RWPE2 (cell line): Measurements from ENCODE around the gene NHLRC2.

Experiments
- ATAC-seq: fragments of 200-7000 bp; cut with Tn5 transposase; 3 replicates; pipeline ENCODE4 v1.9.1; 2021; ENCODE audit warnings: low read depth
- DNase-seq: peaks from one replicate; pipeline ENCODE4 v3.0.0-alpha.2; 2020; ENCODE audit warnings: low spot score
- H3K27ac ChIP-seq: fragments of 450-650 bp; 2 replicates; pipeline ENCODE4 v1.5.1; 2017; ENCODE audit warnings: mild to moderate bottlenecking; ENCODE audit not compliant: poor library complexity, severe bottlenecking
- H3K27me3 ChIP-seq: fragments of 250-450 bp; sonication (Bioruptor Pico); 2 replicates; pipeline ENCODE4 v1.5.1; 2021; ENCODE audit warnings: mild to moderate bottlenecking, moderate library complexity; ENCODE audit not compliant: insufficient read depth, poor library complexity, severe bottlenecking
- H3K36me3 ChIP-seq: fragments of 250-450 bp; sonication (Bioruptor Pico); 2 replicates; pipeline ENCODE4 v1.5.1; 2020; ENCODE audit warnings: low read depth, mild to moderate bottlenecking, moderate library complexity
- H3K4me1 ChIP-seq: fragments of 250-450 bp; sonication (Bioruptor Pico); 2 replicates; pipeline ENCODE4 v1.5.1; 2021; ENCODE audit warnings: mild to moderate bottlenecking, moderate library complexity; ENCODE audit not compliant: insufficient read depth, poor library complexity, severe bottlenecking
- H3K4me3 ChIP-seq: fragments of 250-450 bp; sonication (Bioruptor Pico); 2 replicates; pipeline ENCODE4 v1.5.1; 2021; ENCODE audit warnings: mild to moderate bottlenecking, moderate library complexity; ENCODE audit not compliant: severe bottlenecking
- H3K9me3 ChIP-seq: fragments of 250-450 bp; sonication (Bioruptor Pico); 2 replicates; pipeline ENCODE4 v1.5.1; 2021; ENCODE audit warnings: mild to moderate bottlenecking, moderate library complexity; ENCODE audit not compliant: severe bottlenecking
- CTCF ChIP-seq: fragments of 450-650 bp; IDR thresholded peaks from one replicate; pipeline ENCODE4 v1.5.1; 2017; ENCODE audit warnings: mild to moderate bottlenecking, moderate library complexity; ENCODE audit not compliant: poor library complexity, severe bottlenecking

NHLRC2 gene

GRCh38 chr10:113905756-113906155 lies 51.3 kb downstream of the NHLRC2 start:
- TF ChIP-seq CTCF, result no peak
- no peaks in the 10 kb centered on the region for H3K27me3 ChIP-seq
- ATAC-seq, result no peak
- peaks cover 89% of the 10 kb centered on the region for H3K36me3 ChIP-seq
- no peaks in the 10 kb centered on the region for H3K9me3 ChIP-seq
- H3K27ac ChIP-seq, result no peak overlapping the region
- DNase-seq, result no peak
- H3K4me3 ChIP-seq, result no peak overlapping the region
- no peaks in the 10 kb centered on the region for H3K4me1 ChIP-seq

- DNase-seq (no peak), ATAC-seq (no peak)
- no peak overlapping the region for H3K27ac ChIP-seq
- peaks cover 1% of the 10 kb centered on the region for H3K9me3 ChIP-seq
- no peaks in the 10 kb centered on the region for H3K27me3 ChIP-seq
- no peak for TF ChIP-seq CTCF
- H3K36me3 ChIP-seq, result peaks cover 82% of the 10 kb centered on the region
- H3K4me1 ChIP-seq, result no peaks in the 10 kb centered on the region
- no peak overlapping the region for H3K4me3 ChIP-seq
Measured at GRCh38 chr10:113907166-113907565, 52.7 kb downstream of the NHLRC2 start.

GRCh38 chr10:113908236-113908635 lies 53.8 kb downstream of the NHLRC2 start:
- no peak for TF ChIP-seq CTCF
- H3K4me1 ChIP-seq, result no peaks in the 10 kb centered on the region
- no peaks in the 10 kb centered on the region for H3K27me3 ChIP-seq
- no peak overlapping the region for H3K4me3 ChIP-seq
- DNase-seq, result no peak
- peaks cover 2% of the 10 kb centered on the region for H3K9me3 ChIP-seq
- ATAC-seq, result no peak
- H3K27ac ChIP-seq, result no peak overlapping the region
- peaks cover 75% of the 10 kb centered on the region for H3K36me3 ChIP-seq

GRCh38 chr10:113911113-113911512 lies 56.7 kb downstream of the NHLRC2 start:
- Histone ChIP-seq H3K9me3 (peaks cover 2% of the 10 kb centered on the region), H3K36me3 (peaks cover 52% of the 10 kb centered on the region), H3K4me1 (peaks cover 3% of the 10 kb centered on the region), H3K27ac (no peak overlapping the region), H3K27me3 (no peaks in the 10 kb centered on the region), H3K4me3 (no peak overlapping the region)
- ATAC-seq (no peak), DNase-seq (no peak)
- no peak for TF ChIP-seq CTCF

- ATAC-seq, result no peak
- DNase-seq, result no peak
- Histone ChIP-seq H3K27ac (no peak overlapping the region), H3K9me3 (peaks cover 2% of the 10 kb centered on the region), H3K27me3 (no peaks in the 10 kb centered on the region), H3K36me3 (peaks cover 48% of the 10 kb centered on the region), H3K4me3 (no peak overlapping the region), H3K4me1 (peaks cover 9% of the 10 kb centered on the region)
- no peak for TF ChIP-seq CTCF
Measured at GRCh38 chr10:113911839-113912238, 57.4 kb downstream of the NHLRC2 start.
